Esophagus muscularis mucosa (tissue), 4 donors: ENCODE measurements around the gene SLC35A2. TPM values are rescaled to one million over a fixed set of nuclear protein-coding genes. Genes with fewer than 3 reads are reported as not detected.

ENCODE experiments used
- small RNA-seq, 3 donors: library from RNA; depleted of rRNA; stranded (forward); fragments of <200 nt; gene quantifications; one replicate each; pipeline ENCODE3, GENCODE V24; 2016
- total RNA-seq, 4 donors: library from RNA; depleted of rRNA; stranded (reverse); fragments of >200 nt; gene quantifications; one replicate each; pipeline versions ENCODE4 v1.1.0 to v1.2.1, GENCODE V29; 2016

SLC35A2 gene
- total RNA-seq, 4 donors from 2014 or later: 7.3 to 13.4 (median 10.0) TPM

Small RNAs within 50 kb of the gene (small RNA-seq; reads per million reads assigned to genes)
- 0 reads per million in 3 donors for gene RNU6-722P

Other genes starting within 250 kb of the SLC35A2 start
- gene WAS, start 227.8 kb downstream of the SLC35A2 start, total RNA-seq: 1 to 10 TPM; 3.2 to 9.9 (median 7.5) TPM
- gene SUV39H1, start 214.9 kb downstream of the SLC35A2 start, total RNA-seq: 1 to 10 TPM; 2.5 to 4.5 (median 4.3) TPM
- not detected for gene GLOD5, start 149.9 kb downstream of the SLC35A2 start, total RNA-seq
- under 1 TPM in 1 of 4 donors, not detected in 3; 0.50 TPM for gene GATA1, start 125.1 kb downstream of the SLC35A2 start, total RNA-seq
- 10 to 100 TPM; 26.8 to 64.0 (median 47.7) TPM for gene HDAC6, start 109.6 kb downstream of the SLC35A2 start, total RNA-seq
- not detected for gene ERAS, start 85.1 kb downstream of the SLC35A2 start, total RNA-seq
- 10 to 100 TPM in 1 of 4 donors, 1 to 10 TPM in 3; 2.9 to 15.2 (median 7.7) TPM for gene PCSK1N, start 76.0 kb downstream of the SLC35A2 start, total RNA-seq
- 10 to 100 TPM; 36.1 to 59.6 (median 51.1) TPM for gene TIMM17B, start 13.9 kb downstream of the SLC35A2 start, total RNA-seq
- 10 to 100 TPM; 53.6 to 81.3 (median 72.0) TPM for gene PQBP1, start 13.7 kb downstream of the SLC35A2 start, total RNA-seq
- gene PIM2, start 7.4 kb upstream of the SLC35A2 start, total RNA-seq: 10 to 100 TPM in 1 of 4 donors, 1 to 10 TPM in 3; 3.3 to 11.4 (median 7.3) TPM
- 10 to 100 TPM; 39.9 to 53.9 (median 48.5) TPM for gene OTUD5, start 46.0 kb upstream of the SLC35A2 start, total RNA-seq
- gene KCND1, start 60.2 kb upstream of the SLC35A2 start, total RNA-seq: 1 to 10 TPM in 3 of 4 donors, under 1 TPM in 1; 0.83 to 1.9 (median 1.1) TPM
- 10 to 100 TPM; 24.7 to 36.4 (median 33.7) TPM for gene GRIPAP1, start 90.6 kb upstream of the SLC35A2 start, total RNA-seq
- gene TFE3, start 131.7 kb upstream of the SLC35A2 start, total RNA-seq: 100 to 1,000 TPM in 3 of 4 donors, 10 to 100 TPM in 1; 99.9 to 181 (median 150) TPM
- 1 to 10 TPM; 1.2 to 5.1 (median 2.9) TPM for gene CCDC120, start 147.4 kb upstream of the SLC35A2 start, total RNA-seq
- 10 to 100 TPM; 15.9 to 26.6 (median 23.8) TPM for gene PRAF2, start 162.4 kb upstream of the SLC35A2 start, total RNA-seq
- gene WDR45, start 168.2 kb upstream of the SLC35A2 start, total RNA-seq: 10 to 100 TPM; 68.1 to 77.9 (median 72.7) TPM
- 10 to 100 TPM; 27.8 to 43.8 (median 32.4) TPM for gene GPKOW, start 212.1 kb upstream of the SLC35A2 start, total RNA-seq